Measurements from ENCODE around the gene WNT3A.

DNA sequence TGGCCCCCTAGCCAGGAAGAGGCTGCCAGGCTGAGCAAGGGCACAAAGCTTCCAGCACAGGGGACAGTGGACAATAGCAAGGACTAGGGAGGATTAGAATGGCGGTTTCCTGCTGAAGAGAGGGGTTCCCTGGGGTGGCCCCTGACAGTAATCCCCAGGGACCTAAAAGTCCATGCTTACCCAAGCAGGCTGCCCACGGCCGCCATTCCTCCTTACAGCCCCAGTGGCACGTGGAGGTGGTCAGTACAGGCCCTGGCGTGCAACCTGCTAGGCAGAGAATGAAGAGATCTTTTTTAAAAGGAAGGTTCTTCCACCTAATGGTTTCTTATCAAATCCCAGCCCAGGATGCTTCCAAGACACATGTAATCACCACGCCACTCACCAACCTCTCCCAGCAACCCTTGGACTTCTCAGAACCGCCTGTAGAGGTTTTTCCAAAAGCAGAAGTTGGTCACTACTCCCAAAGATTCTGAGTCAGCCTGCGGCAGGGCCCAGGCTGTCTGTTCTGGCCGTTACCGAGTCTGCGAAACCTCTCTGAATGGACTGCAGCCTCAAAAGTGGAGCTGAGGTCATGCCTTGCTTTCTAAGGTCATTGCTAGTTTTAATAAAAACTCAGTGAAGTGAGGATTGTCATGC lies 101.4 kb downstream of the WNT3A start:
- TF ChIP-seq, protein P1, sequence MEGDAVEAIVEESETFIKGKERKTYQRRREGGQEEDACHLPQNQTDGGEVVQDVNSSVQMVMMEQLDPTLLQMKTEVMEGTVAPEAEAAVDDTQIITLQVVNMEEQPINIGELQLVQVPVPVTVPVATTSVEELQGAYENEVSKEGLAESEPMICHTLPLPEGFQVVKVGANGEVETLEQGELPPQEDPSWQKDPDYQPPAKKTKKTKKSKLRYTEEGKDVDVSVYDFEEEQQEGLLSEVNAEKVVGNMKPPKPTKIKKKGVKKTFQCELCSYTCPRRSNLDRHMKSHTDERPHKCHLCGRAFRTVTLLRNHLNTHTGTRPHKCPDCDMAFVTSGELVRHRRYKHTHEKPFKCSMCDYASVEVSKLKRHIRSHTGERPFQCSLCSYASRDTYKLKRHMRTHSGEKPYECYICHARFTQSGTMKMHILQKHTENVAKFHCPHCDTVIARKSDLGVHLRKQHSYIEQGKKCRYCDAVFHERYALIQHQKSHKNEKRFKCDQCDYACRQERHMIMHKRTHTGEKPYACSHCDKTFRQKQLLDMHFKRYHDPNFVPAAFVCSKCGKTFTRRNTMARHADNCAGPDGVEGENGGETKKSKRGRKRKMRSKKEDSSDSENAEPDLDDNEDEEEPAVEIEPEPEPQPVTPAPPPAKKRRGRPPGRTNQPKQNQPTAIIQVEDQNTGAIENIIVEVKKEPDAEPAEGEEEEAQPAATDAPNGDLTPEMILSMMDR (optimal IDR thresholded peaks at IDR 0.05 in 1 of 3, IDR thresholded peaks at IDR 0.05 in 1 of 3, conservative IDR thresholded peaks at IDR 0.05 in 1 of 3; ENCODE audit: extremely low read depth in 1 of 3, insufficient read depth in 2 of 3, low read length in 3 of 3), result no peak
- no peak for TF ChIP-seq EZH2 (IDR thresholded peaks at IDR 0.05; ENCODE audit: low read length)

All from keratinocyte (primary cell).